ENCODE data around the gene VEZF1.
"Not testable (repeated sequence)": the region's sequence is repeated elsewhere in the genome, so short reads cannot be mapped to it uniquely, and the experiment has no call there.

The VEZF1 gene

DNA sequence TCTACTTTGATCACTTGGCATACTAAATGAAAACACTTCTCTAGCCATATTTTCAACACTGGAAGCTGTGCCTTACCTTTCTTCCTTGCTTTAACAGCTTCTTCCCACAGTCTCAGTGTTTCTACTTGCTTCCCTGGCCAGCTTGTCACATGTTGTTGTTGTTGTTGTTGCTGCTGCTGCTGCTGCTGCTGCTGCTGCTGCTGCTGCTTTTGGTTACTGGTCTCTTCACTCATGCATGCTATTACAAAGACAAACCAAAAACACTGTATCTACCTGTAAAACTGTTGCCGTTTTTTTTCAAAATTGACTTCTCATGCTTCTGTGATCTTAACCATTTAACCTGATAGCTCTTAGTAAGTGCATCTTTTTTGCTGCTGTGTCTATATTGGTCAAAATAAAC, 9.0 kb downstream of the VEZF1 start:
- in situ Hi-C loops (cut with MboI; ENCODE audit: low sequenced_read_pairs), result loop anchor here (25.0 kb wide), 1 partner anchor 117 kb away; the partner anchor contains the start of gene MRPS23

DNA sequence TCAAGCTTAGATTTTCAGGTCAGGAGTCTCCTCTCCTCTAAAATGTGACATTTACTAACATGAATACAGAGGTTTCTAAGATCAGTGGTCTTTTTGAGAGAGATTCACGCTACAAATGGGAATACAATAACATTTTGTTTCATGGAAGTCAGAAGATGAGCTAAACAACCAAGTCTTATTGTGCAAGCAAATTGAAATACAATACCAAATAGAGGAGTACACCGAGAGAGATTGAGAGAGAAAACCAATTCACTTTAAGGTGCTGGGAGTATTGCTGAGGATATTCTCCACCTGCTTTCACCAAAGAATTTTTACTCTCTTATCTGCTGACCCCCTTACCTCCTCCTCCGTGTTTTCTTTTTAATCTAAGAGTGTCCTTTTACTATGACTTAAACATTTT, 11.5 kb downstream of the VEZF1 start:
- in situ Hi-C loops (cut with MboI; ENCODE audit: low sequenced_read_pairs), result loop anchor here (25.0 kb wide), 1 partner anchor 114 kb away; the partner anchor contains the start of gene MRPS23

- in situ Hi-C loops (cut with MboI; ENCODE audit: low sequenced_read_pairs), result loop anchor here (25.0 kb wide), 1 partner anchor 113 kb away; the partner anchor contains the start of gene MRPS23
Observed at GRCh38 chr17:57975044-57975443, 13.0 kb downstream of the VEZF1 start.

DNA sequence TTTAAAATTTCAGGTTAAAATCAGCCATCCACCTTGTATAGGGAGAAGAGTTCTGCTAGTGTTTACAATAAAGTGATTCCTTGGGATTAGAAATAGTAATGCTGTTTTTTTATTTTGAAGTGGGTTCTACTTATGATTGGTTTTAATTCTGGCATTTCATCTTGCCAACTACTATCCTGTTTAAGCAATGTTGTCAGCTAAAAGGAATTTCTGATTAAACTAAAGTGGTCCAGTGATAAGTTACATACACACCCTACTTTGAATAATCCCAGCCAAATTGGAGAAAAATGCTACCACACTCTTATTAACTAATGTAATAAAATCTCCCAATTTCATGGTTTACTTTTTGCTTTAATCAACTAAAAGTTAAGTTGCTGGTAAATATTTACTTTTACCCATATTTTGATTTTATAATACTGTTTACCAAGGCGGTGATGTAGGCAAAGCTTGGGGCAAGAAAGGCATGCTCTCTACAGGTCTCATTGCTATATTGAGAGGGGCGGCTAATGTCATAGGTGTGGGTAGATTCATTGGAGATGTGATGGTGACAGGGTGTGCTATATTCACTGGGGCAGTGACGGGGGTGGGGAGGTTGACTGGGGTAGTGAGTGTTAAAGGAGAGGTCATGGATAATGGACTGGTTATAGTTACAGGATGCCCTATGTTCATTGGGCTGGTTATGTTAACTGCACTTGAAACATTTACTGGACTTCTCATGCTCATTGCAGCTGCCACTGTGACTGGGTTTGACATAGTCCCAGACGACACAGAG, 13.8 kb downstream of the VEZF1 start:
- in situ Hi-C loops (cut with MboI; ENCODE audit: low sequenced_read_pairs), result not testable (repeated sequence)

GRCh38 chr17:57972151-57972550, 15.9 kb downstream of the VEZF1 start:
- in situ Hi-C loops (cut with MboI; ENCODE audit: low sequenced_read_pairs), result no loop called here

DNA sequence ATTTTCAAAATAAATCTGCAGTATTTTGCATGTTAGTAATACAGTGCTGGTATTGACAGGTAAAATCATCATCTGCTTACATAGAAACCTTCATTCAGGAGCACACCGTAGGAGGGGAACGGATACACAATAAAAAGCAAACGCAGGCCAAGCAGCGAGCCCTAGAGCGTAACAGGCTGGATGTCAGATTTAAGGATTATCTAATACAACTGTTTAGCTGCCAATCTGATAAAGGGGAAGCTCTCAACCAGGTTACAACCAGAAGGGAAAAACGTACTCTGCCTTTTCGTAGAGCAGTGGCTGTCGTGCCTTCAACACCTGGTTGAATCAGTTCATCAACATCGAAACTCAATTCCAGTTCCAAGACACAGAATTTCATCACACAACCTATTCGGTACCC, 16.5 kb downstream of the VEZF1 start:
- in situ Hi-C loops (cut with MboI; ENCODE audit: low sequenced_read_pairs), result no loop called here

GRCh38 chr17:57970710-57971109, 17.3 kb downstream of the VEZF1 start:
- in situ Hi-C loops (cut with MboI; ENCODE audit: low sequenced_read_pairs), result no loop called here

DNA sequence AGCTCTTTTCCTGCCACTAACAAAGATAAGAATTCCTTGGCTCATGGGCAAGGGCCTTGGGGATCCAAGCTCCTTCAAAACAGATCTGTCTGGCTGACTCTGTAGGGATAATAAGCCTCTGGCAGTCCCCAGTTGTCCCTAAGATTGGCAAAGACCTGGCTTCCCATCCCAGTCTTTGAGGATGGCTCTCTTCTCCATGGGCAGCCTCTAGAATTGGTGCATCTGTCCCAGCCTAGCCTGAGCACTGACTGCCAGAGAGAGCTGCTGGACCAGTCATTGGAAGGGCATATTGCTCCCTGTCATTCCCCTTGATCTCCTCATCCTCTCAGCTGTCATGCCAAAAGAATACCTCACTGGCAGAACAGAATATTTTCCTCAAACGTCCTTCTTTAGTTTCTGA, 19.6 kb downstream of the VEZF1 start:
- in situ Hi-C loops (cut with MboI; ENCODE audit: low sequenced_read_pairs), result no loop called here

- in situ Hi-C loops (cut with MboI; ENCODE audit: low sequenced_read_pairs), result no loop called here
Observed at GRCh38 chr17:57966875-57967274, 21.2 kb downstream of the VEZF1 start.

- in situ Hi-C loops (cut with MboI; ENCODE audit: low sequenced_read_pairs), result no loop called here
Observed at GRCh38 chr17:57966246-57966645, 21.8 kb downstream of the VEZF1 start.

DNA sequence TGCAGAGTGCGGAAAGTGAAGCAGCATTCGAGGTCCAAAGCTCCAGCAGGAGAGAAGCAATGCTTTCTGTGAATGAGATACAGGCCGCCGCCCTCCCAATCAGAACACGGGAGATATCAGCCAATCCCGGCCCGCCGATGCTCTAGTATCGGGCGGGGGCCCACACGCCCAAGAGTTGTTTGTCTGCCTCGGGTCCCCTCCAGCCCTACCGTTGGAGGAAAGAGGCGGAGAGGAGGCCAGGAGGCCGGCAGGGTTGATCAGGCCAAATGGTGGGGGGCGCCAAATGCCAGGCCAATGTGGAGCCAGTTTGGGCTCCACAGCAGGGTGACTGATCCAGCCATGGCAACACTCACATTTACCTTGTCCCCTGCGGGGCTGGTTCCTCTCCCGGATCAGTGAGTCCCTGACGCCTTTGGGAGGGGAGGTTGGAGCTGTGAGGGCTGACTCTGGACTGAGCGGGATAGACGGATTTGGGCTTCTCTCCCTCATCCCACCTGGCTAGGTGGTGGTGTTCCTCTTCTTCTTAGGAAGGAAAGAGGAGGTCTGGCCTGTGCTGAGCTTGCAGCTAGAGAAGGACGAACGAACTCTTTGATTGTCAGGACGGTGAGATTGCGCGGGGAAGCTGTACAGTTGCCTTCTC, 22.4 kb downstream of the VEZF1 start:
- in situ Hi-C loops (cut with MboI; ENCODE audit: low sequenced_read_pairs), result no loop called here

DNA sequence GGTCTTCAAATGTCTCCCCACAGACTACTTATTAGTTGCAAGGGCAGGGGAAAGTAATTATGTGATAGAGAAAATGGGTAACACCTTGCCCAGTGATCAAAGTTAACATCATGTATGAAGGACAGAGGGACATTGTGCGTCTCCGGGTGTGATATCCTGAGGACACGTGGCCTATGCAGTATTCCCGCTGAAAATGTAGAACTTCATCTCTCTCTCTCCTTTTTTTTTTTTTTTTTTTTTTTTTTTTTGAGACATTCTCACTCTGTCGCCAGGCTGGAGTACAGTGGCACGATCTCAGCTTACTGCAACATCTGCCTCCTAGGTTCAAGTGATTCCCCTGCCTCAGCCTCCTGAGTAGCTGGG, 24.9 kb downstream of the VEZF1 start:
- in situ Hi-C loops (cut with MboI; ENCODE audit: low sequenced_read_pairs), result no loop called here

- in situ Hi-C loops (cut with MboI; ENCODE audit: low sequenced_read_pairs), result no loop called here
Observed at GRCh38 chr17:57962279-57963148, 25.5 kb downstream of the VEZF1 start.

DNA sequence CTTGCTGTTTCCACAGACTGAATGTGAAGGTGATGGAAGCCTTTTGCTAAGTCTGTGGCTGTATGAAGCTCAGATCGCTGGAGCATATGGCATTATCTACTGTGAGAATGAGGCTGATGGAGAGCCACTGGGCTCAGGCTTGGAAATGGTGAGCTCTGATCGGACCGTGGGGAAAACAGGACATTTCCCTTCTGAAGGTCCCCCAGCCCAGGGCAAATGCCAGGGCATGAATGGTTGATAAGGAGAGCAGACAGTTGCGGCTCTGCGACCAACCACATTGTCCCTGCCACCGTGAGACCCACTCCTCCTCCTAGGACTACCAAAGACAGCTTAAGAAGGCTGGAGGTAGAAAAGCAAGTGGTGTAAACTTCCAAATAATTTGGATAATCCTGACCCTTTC, 28.1 kb downstream of the VEZF1 start:
- in situ Hi-C loops (cut with MboI; ENCODE audit: low sequenced_read_pairs), result no loop called here

DNA sequence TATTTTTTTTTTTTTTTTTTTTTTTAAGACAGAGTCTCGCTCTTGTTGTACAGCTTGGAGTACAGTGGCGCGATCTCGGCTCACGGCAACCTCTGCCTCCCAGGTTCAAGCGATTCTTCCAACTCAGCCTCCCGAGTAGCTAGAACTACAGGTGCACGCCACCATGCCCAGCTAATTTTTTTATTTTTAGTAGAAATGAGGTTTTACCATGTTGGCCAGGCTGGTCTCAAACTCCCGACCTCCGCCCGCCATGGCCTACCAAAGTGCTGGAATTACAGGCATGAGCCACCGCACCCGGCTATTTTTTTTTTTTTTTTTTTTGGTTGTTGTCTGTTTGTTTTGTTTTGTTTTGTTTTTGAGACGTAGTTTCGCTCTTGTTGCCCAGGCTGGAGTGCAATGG, 29.7 kb downstream of the VEZF1 start:
- in situ Hi-C loops (cut with MboI; ENCODE audit: low sequenced_read_pairs), result not testable (repeated sequence)

GRCh38 chr17:57957886-57958285, 30.2 kb downstream of the VEZF1 start:
- in situ Hi-C loops (cut with MboI; ENCODE audit: low sequenced_read_pairs), result no loop called here

GRCh38 chr17:57957120-57957850, 30.8 kb downstream of the VEZF1 start:
- in situ Hi-C loops (cut with MboI; ENCODE audit: low sequenced_read_pairs), result no loop called here

- in situ Hi-C loops (cut with MboI; ENCODE audit: low sequenced_read_pairs), result no loop called here
Observed at GRCh38 chr17:57956291-57957119, 31.5 kb downstream of the VEZF1 start.

DNA sequence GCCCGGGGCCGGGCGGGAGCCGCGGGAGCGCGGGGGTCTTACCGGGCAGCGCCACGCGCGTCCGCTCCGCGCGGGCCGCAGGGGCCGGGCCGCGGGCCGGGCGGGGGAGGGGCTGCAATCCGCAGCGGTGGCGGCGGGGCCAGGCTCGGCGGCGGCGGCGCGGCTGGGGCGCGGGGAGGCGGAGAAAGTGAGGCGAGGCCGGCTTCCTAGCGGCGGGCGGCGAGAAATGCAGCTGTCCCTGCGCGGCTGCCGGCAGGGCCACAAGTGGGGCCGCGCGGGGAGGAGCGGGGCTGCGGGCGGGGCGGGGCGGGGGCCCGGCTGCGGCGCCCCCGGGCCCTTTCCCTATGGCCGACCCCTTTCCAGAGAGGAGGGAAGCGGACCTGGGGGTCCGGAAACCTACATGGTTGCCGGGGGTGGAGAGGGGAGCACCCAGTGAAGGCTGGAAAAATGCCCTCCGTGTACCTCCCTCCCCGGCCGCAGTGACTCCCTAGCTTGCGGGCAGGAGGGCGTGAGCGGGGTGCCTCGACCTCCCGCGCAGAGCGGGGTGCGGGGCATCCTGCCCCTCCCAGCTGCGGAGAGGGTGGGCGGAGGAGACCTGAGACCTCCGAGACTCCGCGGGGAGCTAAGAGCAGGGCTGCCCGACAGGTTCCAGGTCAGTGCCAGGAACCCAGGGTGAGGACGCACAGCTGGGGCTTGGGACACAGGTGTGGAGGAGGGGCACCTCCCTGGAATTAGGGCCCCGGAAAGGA, 32.7 kb downstream of the VEZF1 start, which contains the start of gene CUEDC1:
Gene CUEDC1 (minus strand): TSS at position 230 of the 749 bp plus-strand sequence. CDS start 69,848 bp downstream, outside the sequence.
- in situ Hi-C loops (cut with MboI; ENCODE audit: low sequenced_read_pairs), result no loop called here

All from hTERT RPE-1 (cell line).